ENCODE data around the gene SCUBE1. TPM values are rescaled to one million over a fixed set of nuclear protein-coding genes. Genes with fewer than 3 reads are reported as not detected.

Gene SCUBE1
- total RNA-seq, 5 donors from 2014 or later (not counting 1 experiment from before 2014, with no cell fraction given): 0.03 to 0.10 TPM; not detected in 3

DNA sequence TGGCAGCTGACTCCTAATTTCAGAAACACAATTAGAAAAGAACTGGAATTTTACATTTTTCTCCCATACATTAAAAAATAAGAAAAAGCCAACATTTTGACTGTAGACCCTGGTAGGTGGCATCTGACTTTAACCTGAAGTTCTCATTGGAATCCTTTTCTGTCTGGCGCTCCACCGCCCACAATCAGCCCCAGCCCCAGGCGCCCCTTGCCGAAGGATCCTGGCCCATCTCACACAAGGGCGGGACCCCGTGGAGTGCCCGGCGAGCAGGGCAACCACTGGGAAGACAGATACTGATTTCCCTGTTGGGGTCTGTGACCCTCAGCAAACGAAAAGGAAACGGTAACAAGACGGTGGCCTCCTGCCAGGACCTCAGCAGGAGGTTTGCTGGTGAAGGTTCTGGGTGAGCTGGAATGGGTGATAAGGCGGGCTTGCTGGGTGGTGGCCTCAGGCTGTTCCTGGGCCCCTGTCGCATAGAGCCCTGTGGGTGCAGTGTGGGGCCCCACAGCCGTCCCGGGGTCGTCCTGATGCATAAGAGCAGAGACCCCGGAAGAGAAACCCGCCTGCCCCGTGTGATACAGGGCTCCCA lies 176.1 kb downstream of the SCUBE1 start:
- WGBS (ENCODE audit: insufficient coverage): 96% methylated on average over 13 of the region's 19 CpGs
- Mint-ChIP-seq H3K27me3 (no peaks in the 10 kb centered on the region), H3K9me3 (no peaks in the 10 kb centered on the region), H3K27ac (no peak overlapping the region), H3K36me3 (peaks cover 13% of the 10 kb centered on the region), H3K4me1 (peaks cover 0 to 12% (median 4%) of the 10 kb centered on the region in 3 donors), H3K4me3 (no peak overlapping the region)
- Histone ChIP-seq H3K4me1 (ENCODE audit: control insufficient read depth in 1 of 2, extremely low read depth in 1 of 2, insufficient read depth in 2 of 2, low read length in 2 of 2) (no peaks in the 10 kb centered on the region), H3K4me3 (ENCODE audit: control insufficient read depth in 1 of 2, extremely low read depth in 1 of 2, low read length in 1 of 2) (no peak overlapping the region), H3K36me3 (ENCODE audit: control insufficient read depth in 2 of 2, extremely low read depth in 1 of 2, insufficient read depth in 1 of 2, low read length in 1 of 2) (peaks cover 10 to 27% of the 10 kb centered on the region in 2 donors), H3K27ac (ENCODE audit: low read length) (no peak overlapping the region), H3K27me3 (replicated peaks in 1 of 2; ENCODE audit: control insufficient read depth in 2 of 2, extremely low read depth in 1 of 2, insufficient read depth in 2 of 2, low read length in 1 of 2) (no peaks in the 10 kb centered on the region), H3K9me3 (no peaks in the 10 kb centered on the region)
- DNase-seq (no peak), ATAC-seq (replicated peaks in 1 of 4) (no peak)
- CTCF ChIA-PET: no interaction called here
- POLR2A ChIA-PET: no interaction called here

- POLR2A ChIA-PET: no interaction called here
- no peak for ATAC-seq (replicated peaks in 1 of 4)
Observed at GRCh38 chr22:43166132-43166930, 176.8 kb downstream of the SCUBE1 start.

DNA sequence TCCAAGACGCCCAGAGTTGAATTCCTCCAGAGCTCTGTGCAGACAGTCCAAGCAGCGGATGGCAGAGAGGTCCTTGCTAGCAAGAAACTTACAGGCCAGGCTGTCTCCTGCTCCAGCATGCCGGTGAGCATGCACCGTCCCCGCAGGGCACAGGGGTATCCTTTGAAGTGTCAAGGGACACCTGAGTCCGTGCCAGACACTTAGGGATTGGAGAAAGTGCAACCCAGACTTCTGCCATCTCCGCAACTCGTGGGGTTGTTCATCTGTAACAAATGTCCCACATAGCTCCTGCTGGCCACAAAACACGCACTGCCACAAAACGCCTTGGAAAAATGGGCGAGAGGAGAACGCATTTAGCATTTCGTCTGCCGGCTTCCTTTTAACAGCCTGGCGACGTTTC lies 178.5 kb downstream of the SCUBE1 start:
- 65% methylated on average over 10 of the region's 16 CpGs for WGBS (ENCODE audit: insufficient coverage)
- H3K9me3 Mint-ChIP-seq: no peaks in the 10 kb centered on the region
- ChIA-PET POLR2A (no interaction called here), CTCF (interaction anchor here in 1 of 2 donors (0.5 kb wide), 1 partner anchor 17 kb away, joined by 3 read pairs; no protein-coding TSS in a partner anchor)
- no peaks in the 10 kb centered on the region for H3K27me3 Mint-ChIP-seq
- H3K9me3 ChIP-seq: no peaks in the 10 kb centered on the region
- DNase-seq (no peak), ATAC-seq (replicated peaks in 1 of 4) (no peak)
- H3K27ac ChIP-seq (ENCODE audit: low read length): no peak overlapping the region
- H3K27me3 ChIP-seq (replicated peaks in 1 of 2; ENCODE audit: control insufficient read depth in 2 of 2, extremely low read depth in 1 of 2, insufficient read depth in 2 of 2, low read length in 1 of 2): no peaks in the 10 kb centered on the region
- H3K36me3 ChIP-seq (ENCODE audit: control insufficient read depth in 2 of 2, extremely low read depth in 1 of 2, insufficient read depth in 1 of 2, low read length in 1 of 2): peaks cover 4 to 6% of the 10 kb centered on the region in 2 donors
- H3K4me1 ChIP-seq (ENCODE audit: control insufficient read depth in 1 of 2, extremely low read depth in 1 of 2, insufficient read depth in 2 of 2, low read length in 2 of 2): no peaks in the 10 kb centered on the region
- no peak overlapping the region for H3K4me3 Mint-ChIP-seq
- no peak overlapping the region for H3K27ac Mint-ChIP-seq
- H3K4me3 ChIP-seq (ENCODE audit: control insufficient read depth in 1 of 2, extremely low read depth in 1 of 2, low read length in 1 of 2): no peak overlapping the region
- H3K4me1 Mint-ChIP-seq: peaks cover 0 to 12% (median 2%) of the 10 kb centered on the region in 3 donors
- peaks cover 14% of the 10 kb centered on the region for H3K36me3 Mint-ChIP-seq

More at GRCh38 chr22:43166132-43166930, 176.8 kb downstream of the SCUBE1 start:
- Histone ChIP-seq H3K4me3 (ENCODE audit: control insufficient read depth in 1 of 2, extremely low read depth in 1 of 2, low read length in 1 of 2) (no peak overlapping the region), H3K9me3 (no peaks in the 10 kb centered on the region), H3K36me3 (ENCODE audit: control insufficient read depth in 2 of 2, extremely low read depth in 1 of 2, insufficient read depth in 1 of 2, low read length in 1 of 2) (peaks cover 2 to 19% of the 10 kb centered on the region in 2 donors), H3K27me3 (replicated peaks in 1 of 2; ENCODE audit: control insufficient read depth in 2 of 2, extremely low read depth in 1 of 2, insufficient read depth in 2 of 2, low read length in 1 of 2) (no peaks in the 10 kb centered on the region), H3K27ac (ENCODE audit: low read length) (no peak overlapping the region), H3K4me1 (ENCODE audit: control insufficient read depth in 1 of 2, extremely low read depth in 1 of 2, insufficient read depth in 2 of 2, low read length in 2 of 2) (no peaks in the 10 kb centered on the region)
- Mint-ChIP-seq H3K4me3 (no peak overlapping the region), H3K9me3 (no peaks in the 10 kb centered on the region), H3K4me1 (peaks cover 0 to 12% (median 4%) of the 10 kb centered on the region in 3 donors), H3K27ac (no peak overlapping the region), H3K36me3 (peaks cover 13% of the 10 kb centered on the region), H3K27me3 (no peaks in the 10 kb centered on the region)
- no peak for DNase-seq
- WGBS (ENCODE audit: insufficient coverage): 86% methylated on average over 12 of the region's 23 CpGs
- CTCF ChIA-PET: no interaction called here

GRCh38 chr22:43163241-43163795 lies 179.9 kb downstream of the SCUBE1 start:
- POLR2A ChIA-PET: interaction anchor here in 1 of 2 donors (0.5 kb wide), 1 partner anchor 66 kb away, joined by 4 read pairs; no protein-coding TSS in a partner anchor
- ATAC-seq (replicated peaks in 1 of 4): no peak

GRCh38 chr22:43162412-43163150 lies 180.6 kb downstream of the SCUBE1 start:
- Histone ChIP-seq H3K27me3 (replicated peaks in 1 of 2; ENCODE audit: control insufficient read depth in 2 of 2, extremely low read depth in 1 of 2, insufficient read depth in 2 of 2, low read length in 1 of 2) (no peaks in the 10 kb centered on the region), H3K9me3 (no peaks in the 10 kb centered on the region), H3K27ac (ENCODE audit: low read length) (no peak overlapping the region), H3K4me1 (ENCODE audit: control insufficient read depth in 1 of 2, extremely low read depth in 1 of 2, insufficient read depth in 2 of 2, low read length in 2 of 2) (no peaks in the 10 kb centered on the region), H3K36me3 (ENCODE audit: control insufficient read depth in 2 of 2, extremely low read depth in 1 of 2, insufficient read depth in 1 of 2, low read length in 1 of 2) (peaks cover 2 to 7% of the 10 kb centered on the region in 2 donors), H3K4me3 (ENCODE audit: control insufficient read depth in 1 of 2, extremely low read depth in 1 of 2, low read length in 1 of 2) (no peak overlapping the region)
- 94% methylated on average over 20 of the region's 24 CpGs for WGBS (ENCODE audit: insufficient coverage)
- no peak overlapping the region for H3K27ac Mint-ChIP-seq
- H3K36me3 Mint-ChIP-seq: peaks cover 11% of the 10 kb centered on the region
- ChIA-PET POLR2A (no interaction called here), CTCF (no interaction called here)
- no peak overlapping the region for H3K4me3 Mint-ChIP-seq
- DNase-seq (no peak), ATAC-seq (replicated peaks in 1 of 4) (no peak)
- no peaks in the 10 kb centered on the region for H3K27me3 Mint-ChIP-seq
- peaks cover 2 to 19% (median 6%) of the 10 kb centered on the region in 3 donors for H3K4me1 Mint-ChIP-seq
- H3K9me3 Mint-ChIP-seq: no peaks in the 10 kb centered on the region

More at GRCh38 chr22:43163241-43163795, 179.9 kb downstream of the SCUBE1 start:
- Histone ChIP-seq H3K27ac (ENCODE audit: low read length) (no peak overlapping the region), H3K4me3 (ENCODE audit: control insufficient read depth in 1 of 2, extremely low read depth in 1 of 2, low read length in 1 of 2) (no peak overlapping the region), H3K36me3 (ENCODE audit: control insufficient read depth in 2 of 2, extremely low read depth in 1 of 2, insufficient read depth in 1 of 2, low read length in 1 of 2) (peaks cover 2 to 7% of the 10 kb centered on the region in 2 donors), H3K4me1 (ENCODE audit: control insufficient read depth in 1 of 2, extremely low read depth in 1 of 2, insufficient read depth in 2 of 2, low read length in 2 of 2) (no peaks in the 10 kb centered on the region), H3K9me3 (no peaks in the 10 kb centered on the region), H3K27me3 (replicated peaks in 1 of 2; ENCODE audit: control insufficient read depth in 2 of 2, extremely low read depth in 1 of 2, insufficient read depth in 2 of 2, low read length in 1 of 2) (no peaks in the 10 kb centered on the region)
- peaks cover 13% of the 10 kb centered on the region for H3K36me3 Mint-ChIP-seq
- 94% methylated on average over 17 of the region's 18 CpGs for whole genome bisulfite sequencing (ENCODE audit: insufficient coverage)
- DNase-seq: no peak
- H3K9me3 Mint-ChIP-seq: no peaks in the 10 kb centered on the region
- no peak overlapping the region for H3K27ac Mint-ChIP-seq
- H3K27me3 Mint-ChIP-seq: no peaks in the 10 kb centered on the region
- CTCF ChIA-PET: no interaction called here
- no peak overlapping the region for H3K4me3 Mint-ChIP-seq
- peaks cover 2 to 15% (median 2%) of the 10 kb centered on the region in 3 donors for H3K4me1 Mint-ChIP-seq

DNA sequence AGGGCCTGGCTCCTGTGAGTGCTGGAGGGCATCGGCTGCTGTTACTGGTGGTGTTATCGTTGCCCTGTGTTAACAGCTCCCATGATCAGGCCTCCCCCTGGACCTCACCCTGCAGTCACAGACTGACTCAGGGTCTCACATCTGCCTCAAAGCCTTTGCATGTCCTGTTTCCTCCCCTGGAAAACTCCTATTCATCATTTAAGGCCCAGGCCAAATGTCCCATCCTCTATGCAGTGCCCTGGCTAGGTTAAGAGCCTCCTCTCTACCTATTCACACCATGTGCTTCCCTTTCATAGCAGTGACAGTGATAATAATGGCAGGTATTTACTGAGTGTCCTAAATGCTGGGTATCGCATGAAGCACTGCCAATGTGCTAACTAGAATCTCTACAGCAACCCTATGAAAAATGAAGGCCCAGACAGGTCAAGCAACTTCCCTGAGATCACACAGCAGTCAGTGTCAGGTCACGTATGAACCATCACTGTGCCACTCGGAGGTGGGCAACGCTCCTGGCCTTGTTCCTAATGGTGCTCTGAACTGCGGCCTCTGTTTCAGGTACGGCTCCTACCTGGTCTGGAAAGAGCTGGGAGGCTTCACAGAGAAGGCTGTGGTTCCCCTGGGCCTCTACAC lies 182.6 kb downstream of the SCUBE1 start:
- H3K4me1 Mint-ChIP-seq: peaks cover 2 to 19% (median 13%) of the 10 kb centered on the region in 3 donors
- ChIA-PET POLR2A (no interaction called here), CTCF (no interaction called here)
- ATAC-seq (replicated peaks in 1 of 4) (no peak), DNase-seq (no peak)
- Histone ChIP-seq H3K9me3 (no peaks in the 10 kb centered on the region), H3K27ac (ENCODE audit: low read length) (no peak overlapping the region), H3K4me3 (ENCODE audit: control insufficient read depth in 1 of 2, extremely low read depth in 1 of 2, low read length in 1 of 2) (no peak overlapping the region), H3K4me1 (ENCODE audit: control insufficient read depth in 1 of 2, extremely low read depth in 1 of 2, insufficient read depth in 2 of 2, low read length in 2 of 2) (no peaks in the 10 kb centered on the region), H3K27me3 (replicated peaks in 1 of 2; ENCODE audit: control insufficient read depth in 2 of 2, extremely low read depth in 1 of 2, insufficient read depth in 2 of 2, low read length in 1 of 2) (no peaks in the 10 kb centered on the region), H3K36me3 (ENCODE audit: control insufficient read depth in 2 of 2, extremely low read depth in 1 of 2, insufficient read depth in 1 of 2, low read length in 1 of 2) (peaks cover 0 to 7% of the 10 kb centered on the region in 2 donors)
- peaks cover 10% of the 10 kb centered on the region for H3K36me3 Mint-ChIP-seq
- no peak overlapping the region for H3K4me3 Mint-ChIP-seq
- WGBS (ENCODE audit: insufficient coverage): 93% methylated on average over 3 of the region's 8 CpGs
- no peaks in the 10 kb centered on the region for H3K9me3 Mint-ChIP-seq
- peak overlapping the region in 1 of 2 donors; percentile 17 for H3K27ac Mint-ChIP-seq
- no peaks in the 10 kb centered on the region for H3K27me3 Mint-ChIP-seq

Measured in T-cell (primary cell).